HEK293T (cell line): ENCODE data around the gene TBX18.

Source experiments
- CTCF ChIA-PET: fragments of 350-600 bp; formaldehyde crosslinking; extraction: SDS; loops from one replicate; lab custom pipeline; 2021; ENCODE audit warnings: antibody characterized with exemption, inconsistent platforms; lab: Yijun Ruan, JAX
- POLR2A ChIA-PET: fragments of 350-600 bp; formaldehyde crosslinking; extraction: SDS; loops from one replicate; lab custom pipeline; 2020; ENCODE audit warnings: antibody characterized with exemption, inconsistent platforms; lab: Yijun Ruan, JAX
- DNase-seq: peaks from one replicate; pipeline ENCODE4 v3.0.0; 2012; ENCODE audit warnings: mixed read lengths; ENCODE audit errors: extremely low spot score
- ARNT ChIP-seq: fragments of 450-650 bp; IDR thresholded peaks from 2 replicates; pipeline ENCODE4 v1.6.1; 2017; ENCODE audit warnings: mild to moderate bottlenecking
- BHLHE40 ChIP-seq: fragments of 450-650 bp; IDR thresholded peaks from 2 replicates; pipeline ENCODE4 v1.6.1; 2016; ENCODE audit warnings: mild to moderate bottlenecking, moderate library complexity, borderline replicate concordance
- CTBP1 ChIP-seq: fragments of 450-650 bp; IDR thresholded peaks from 2 replicates; pipeline ENCODE4 v1.6.1; 2016; ENCODE audit warnings: borderline replicate concordance
- ELF4 ChIP-seq: fragments of 450-650 bp; IDR thresholded peaks from 2 replicates; pipeline ENCODE4 v1.6.1; 2017; ENCODE audit warnings: antibody characterized with exemption
- FOXA1 ChIP-seq: fragments of 450-650 bp; IDR thresholded peaks from 2 replicates; pipeline ENCODE4 v1.6.1; 2016; ENCODE audit warnings: mild to moderate bottlenecking
- FOXK2 ChIP-seq: fragments of 450-650 bp; IDR thresholded peaks from 2 replicates; pipeline ENCODE4 v1.6.1; 2016; ENCODE audit warnings: mild to moderate bottlenecking
- FOXM1 ChIP-seq: fragments of 450-650 bp; IDR thresholded peaks from 2 replicates; pipeline ENCODE4 v1.6.1; 2017; ENCODE audit warnings: mild to moderate bottlenecking, borderline replicate concordance
- HDGF ChIP-seq: fragments of 450-650 bp; IDR thresholded peaks from 2 replicates; pipeline ENCODE4 v1.6.1; 2017; ENCODE audit warnings: antibody characterized with exemption, borderline replicate concordance
- L3MBTL2 ChIP-seq: fragments of 450-650 bp; conservative IDR thresholded peaks from 2 replicates; pipeline ENCODE4 v1.6.1; 2016; ENCODE audit warnings: mild to moderate bottlenecking
- LEF1 ChIP-seq: fragments of 450-650 bp; IDR thresholded peaks from 2 replicates; pipeline ENCODE4 v1.6.1; 2017; ENCODE audit warnings: mild to moderate bottlenecking, borderline replicate concordance
- NFRKB ChIP-seq: fragments of 450-650 bp; IDR thresholded peaks from 2 replicates; pipeline ENCODE4 v1.6.1; 2016; ENCODE audit warnings: mild to moderate bottlenecking, moderate library complexity
- SP1 ChIP-seq: fragments of 450-650 bp; IDR thresholded peaks from 2 replicates; pipeline ENCODE4 v1.6.1; 2017
- SUZ12 ChIP-seq: fragments of 450-650 bp; IDR thresholded peaks from 2 replicates; pipeline ENCODE4 v1.6.1; 2016; ENCODE audit warnings: mild to moderate bottlenecking
- TARDBP ChIP-seq: fragments of 450-650 bp; IDR thresholded peaks from 2 replicates; pipeline ENCODE4 v1.6.1; 2016
- ZNF384 ChIP-seq: fragments of 450-650 bp; IDR thresholded peaks from 2 replicates; pipeline ENCODE4 v1.6.1; 2016
- TF ChIP-seq, protein P1 (sequence below): fragments of 450-650 bp; IDR thresholded peaks from 2 replicates; pipeline ENCODE4 v1.6.1; 2016

Gene TBX18

DNA sequence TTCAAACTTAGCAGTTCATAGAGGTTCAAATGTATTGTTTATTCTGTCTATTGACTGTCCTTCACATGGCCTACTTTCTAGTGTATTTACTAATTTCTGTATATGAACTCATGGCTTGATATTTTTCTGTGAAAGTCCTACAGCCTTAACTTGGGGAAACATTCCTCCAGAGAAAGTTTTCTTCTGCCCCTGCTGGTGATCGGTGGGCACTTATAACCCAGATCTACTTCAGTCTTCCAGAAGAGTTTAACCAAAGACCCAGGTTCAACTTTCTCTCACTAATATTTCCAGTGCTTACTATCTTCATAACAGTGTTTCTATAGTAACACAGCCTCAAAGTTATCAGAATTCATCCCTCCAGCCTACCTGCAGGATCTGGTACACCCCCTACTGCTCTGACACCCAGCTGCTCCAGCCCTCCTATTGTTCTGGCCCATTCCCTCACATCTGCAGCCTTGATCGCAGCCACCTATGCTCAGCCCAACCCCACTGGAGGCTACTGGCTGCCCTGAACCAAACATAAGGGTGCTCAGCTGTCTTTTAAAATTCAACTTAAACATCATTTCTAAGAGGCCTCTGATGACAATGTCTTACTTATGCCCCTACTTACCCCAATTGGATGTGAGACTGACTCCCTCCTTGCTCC lies 72.3 kb downstream of the TBX18 start:
- ChIA-PET POLR2A (no interaction called here), CTCF (no interaction called here)
- DNase-seq, result no peak
- no peak for TF ChIP-seq TARDBP

DNA sequence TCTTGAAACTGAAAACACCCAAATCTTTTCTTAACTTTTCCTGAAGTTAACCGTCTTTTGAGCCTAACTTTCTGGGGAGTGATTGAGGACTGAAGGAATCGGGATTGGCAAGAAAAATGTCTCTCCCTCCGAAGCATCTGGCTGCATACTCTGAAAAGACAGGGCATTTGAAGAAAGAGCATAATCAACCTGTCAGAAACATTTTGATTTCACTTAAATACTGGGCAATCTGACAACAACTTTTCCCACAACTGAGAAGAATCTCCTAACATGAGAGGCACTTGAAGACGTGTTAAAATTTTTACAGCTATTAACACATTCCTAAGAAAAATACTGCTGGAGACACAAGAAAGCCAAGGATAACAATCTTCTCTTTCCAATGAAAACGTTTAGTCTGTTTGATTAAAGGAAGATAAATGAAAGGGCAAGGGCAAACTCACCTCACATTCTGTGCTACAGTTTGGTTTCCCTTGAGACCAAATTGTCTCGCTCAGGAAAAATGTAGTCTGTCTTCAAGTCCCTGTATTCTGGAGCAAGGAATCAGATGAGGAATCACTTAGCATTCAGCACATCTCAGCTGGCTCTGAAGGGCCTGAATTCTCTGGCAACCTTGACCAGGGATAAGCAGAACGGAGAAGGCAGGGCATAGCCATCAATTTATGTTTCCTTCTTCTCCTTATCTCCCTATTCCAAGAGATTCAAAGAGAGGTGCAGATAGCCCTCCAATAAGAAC lies 76.1 kb downstream of the TBX18 start:
- DNase-seq, result no peak
- POLR2A ChIA-PET, result no interaction called here
- CTCF ChIA-PET, result interaction anchor here (1.1 kb wide), 1 partner anchor 9 kb away, joined by 3 read pairs; no protein-coding TSS in a partner anchor
- TF ChIP-seq ARNT (no peak), CTBP1 (no peak), LEF1 (no peak), TARDBP (no peak), ELF4 (no peak), FOXM1 (no peak), L3MBTL2 (no peak), HDGF (no peak), BHLHE40 (no peak)

DNA sequence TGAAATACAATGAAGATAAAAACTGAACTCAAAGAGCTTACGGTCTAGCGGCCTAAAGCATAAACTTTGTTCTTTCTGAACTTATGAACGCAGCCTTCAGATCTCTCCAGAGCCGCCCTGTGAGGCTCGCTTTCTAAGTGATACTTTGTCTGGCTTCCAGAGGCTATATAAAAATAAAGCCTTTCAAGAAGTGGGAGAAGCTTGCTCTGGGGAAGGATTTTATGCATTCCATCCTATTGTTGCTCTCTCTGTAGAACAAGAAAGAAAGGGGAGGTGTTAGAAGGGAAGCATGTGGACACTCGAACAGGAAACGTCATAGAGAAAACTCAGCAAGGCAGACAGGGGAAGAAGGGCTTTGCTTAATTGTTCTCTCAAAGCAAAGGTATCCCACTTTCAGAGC lies 77.0 kb downstream of the TBX18 start:
- DNase-seq, result no peak
- ChIA-PET POLR2A (no interaction called here), CTCF (interaction anchor here (1.1 kb wide), 1 partner anchor 10 kb away, joined by 3 read pairs; no protein-coding TSS in a partner anchor)
- no peak for TF ChIP-seq FOXA1
- TF ChIP-seq LEF1, result no peak
- TF ChIP-seq TARDBP, result no peak
- no peak for TF ChIP-seq CTBP1
- no peak for TF ChIP-seq SP1

DNA sequence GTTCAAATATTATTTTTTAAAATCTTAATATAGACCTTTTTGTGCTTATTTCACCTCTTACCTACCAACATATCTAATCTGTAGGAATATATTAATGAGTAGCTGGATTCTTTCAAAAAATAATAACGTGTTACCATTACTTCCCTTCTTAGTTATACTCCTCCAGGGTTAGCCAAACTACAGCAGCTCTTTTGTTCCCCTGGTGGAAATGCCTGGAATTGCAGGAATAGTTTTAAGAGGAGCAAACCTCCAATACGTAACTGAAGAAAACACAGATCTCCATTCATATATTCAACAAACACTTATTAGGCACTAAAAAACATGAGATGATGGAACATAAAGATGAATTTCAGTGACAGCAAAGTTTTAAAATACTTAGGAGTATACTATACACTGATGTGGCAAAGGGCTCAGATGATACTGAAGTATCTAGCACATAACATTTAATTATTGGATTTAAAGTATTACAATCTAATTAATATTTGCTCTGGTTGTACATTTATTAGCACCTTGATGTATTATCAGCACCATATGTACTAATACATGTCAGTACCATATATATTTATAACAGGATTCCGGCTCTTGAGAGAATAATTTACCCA lies 78.3 kb downstream of the TBX18 start:
- ChIA-PET POLR2A (no interaction called here), CTCF (interaction anchor here (1.0 kb wide), 1 partner anchor 12 kb away, joined by 7 read pairs; no protein-coding TSS in a partner anchor)
- DNase-seq, result no peak
- TF ChIP-seq TARDBP, result no peak

DNA sequence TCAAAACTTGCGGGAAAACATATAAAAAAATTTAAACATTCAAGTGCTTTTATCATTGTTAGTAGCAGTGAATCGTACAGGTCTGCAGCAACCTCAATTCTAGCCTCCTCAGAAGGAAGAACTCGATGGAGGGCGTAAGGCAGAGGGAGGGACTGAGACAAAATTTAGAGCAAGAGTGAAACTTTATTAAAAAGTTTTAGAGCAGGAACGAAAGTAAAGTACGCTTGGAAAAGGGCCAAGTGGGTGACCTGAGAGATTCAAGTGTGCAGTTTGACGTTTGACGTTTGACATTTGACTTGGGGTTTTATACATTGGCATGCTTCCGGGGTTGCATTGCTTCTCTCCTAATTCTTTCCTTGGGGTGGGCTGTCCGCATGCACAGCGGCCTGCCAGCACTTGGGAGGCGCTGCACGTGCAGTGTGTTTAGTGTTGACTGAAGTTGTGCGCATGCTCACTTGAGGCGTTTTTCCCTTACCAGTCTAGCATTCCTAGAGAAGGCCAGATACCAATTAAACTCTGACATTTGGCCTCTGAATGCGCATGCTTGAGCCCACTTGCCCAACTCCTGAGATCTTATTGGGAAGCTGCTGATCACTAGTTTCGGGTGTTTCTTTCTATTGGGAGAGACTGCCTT lies 82.6 kb downstream of the TBX18 start:
- no peak for DNase-seq
- TF ChIP-seq L3MBTL2 (no peak), SP1 (no peak), ELF4 (no peak), LEF1 (no peak), SUZ12 (no peak), NFRKB (no peak), FOXK2 (no peak), HDGF (no peak), FOXM1 (no peak), TARDBP (no peak), CTBP1 (no peak), BHLHE40 (no peak), ZNF384 (no peak), ARNT (no peak), FOXA1 (no peak)
- TF ChIP-seq, protein P1, sequence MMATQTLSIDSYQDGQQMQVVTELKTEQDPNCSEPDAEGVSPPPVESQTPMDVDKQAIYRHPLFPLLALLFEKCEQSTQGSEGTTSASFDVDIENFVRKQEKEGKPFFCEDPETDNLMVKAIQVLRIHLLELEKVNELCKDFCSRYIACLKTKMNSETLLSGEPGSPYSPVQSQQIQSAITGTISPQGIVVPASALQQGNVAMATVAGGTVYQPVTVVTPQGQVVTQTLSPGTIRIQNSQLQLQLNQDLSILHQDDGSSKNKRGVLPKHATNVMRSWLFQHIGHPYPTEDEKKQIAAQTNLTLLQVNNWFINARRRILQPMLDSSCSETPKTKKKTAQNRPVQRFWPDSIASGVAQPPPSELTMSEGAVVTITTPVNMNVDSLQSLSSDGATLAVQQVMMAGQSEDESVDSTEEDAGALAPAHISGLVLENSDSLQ, result no peak
- CTCF ChIA-PET, result no interaction called here
- POLR2A ChIA-PET, result no interaction called here

DNA sequence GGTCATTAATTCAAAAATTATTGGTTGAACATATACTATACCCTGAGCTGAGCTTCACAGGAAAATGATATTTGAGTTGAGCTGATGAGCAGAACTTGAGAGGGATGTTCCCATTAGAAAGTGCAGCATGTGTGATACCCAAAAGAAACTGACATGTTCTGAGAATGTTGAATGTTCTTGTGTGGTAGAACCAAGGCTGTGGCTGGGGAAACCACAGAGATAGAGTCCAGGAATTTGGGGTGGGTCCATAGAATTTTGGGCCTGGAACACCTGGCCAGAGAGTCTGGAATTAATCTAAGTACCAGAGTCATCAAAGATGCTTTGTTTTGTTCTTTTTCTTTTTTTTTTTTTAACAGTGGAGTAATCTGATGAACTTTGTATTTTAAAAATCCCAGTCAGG lies 88.7 kb downstream of the TBX18 start:
- TF ChIP-seq LEF1, result no peak
- no peak for TF ChIP-seq CTBP1
- TF ChIP-seq BHLHE40, result no peak
- no peak for TF ChIP-seq SP1
- TF ChIP-seq NFRKB, result no peak
- TF ChIP-seq TARDBP, result no peak
- no peak for TF ChIP-seq FOXA1
- no peak for TF ChIP-seq ARNT
- no peak for TF ChIP-seq ZNF384
- no peak for TF ChIP-seq ELF4
- TF ChIP-seq HDGF, result no peak
- TF ChIP-seq SUZ12, result no peak
- no peak for TF ChIP-seq FOXM1
- TF ChIP-seq, protein P1, result no peak
- TF ChIP-seq L3MBTL2, result no peak
- TF ChIP-seq FOXK2, result no peak
- POLR2A ChIA-PET, result no interaction called here
- no peak for DNase-seq
- CTCF ChIA-PET, result no interaction called here

DNA sequence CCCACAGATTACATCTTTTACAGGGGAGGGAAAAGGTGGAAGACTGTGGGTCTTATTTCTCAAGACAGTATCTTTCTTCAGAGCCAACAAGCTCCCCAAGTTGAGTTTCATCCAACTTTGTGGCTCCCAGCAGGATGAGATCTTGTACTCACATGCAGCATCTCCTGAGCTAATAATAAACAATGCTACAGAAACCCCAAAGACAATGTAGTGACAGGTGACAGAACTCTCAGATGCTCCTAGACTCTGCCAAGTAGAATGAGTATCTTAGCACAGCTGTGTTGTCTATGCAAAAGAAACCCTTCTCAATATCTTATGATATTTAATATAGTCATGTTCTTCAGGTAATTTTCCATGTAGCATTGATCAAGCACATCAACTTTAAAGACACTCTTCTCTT lies 90.0 kb downstream of the TBX18 start:
- ChIA-PET CTCF (no interaction called here), POLR2A (no interaction called here)
- no peak for DNase-seq
- no peak for TF ChIP-seq L3MBTL2
- TF ChIP-seq FOXK2, result no peak
- TF ChIP-seq FOXM1, result no peak
- TF ChIP-seq ARNT, result no peak
- no peak for TF ChIP-seq FOXA1
- TF ChIP-seq BHLHE40, result no peak
- TF ChIP-seq ELF4, result no peak
- no peak for TF ChIP-seq SP1
- no peak for TF ChIP-seq ZNF384
- no peak for TF ChIP-seq HDGF
- TF ChIP-seq LEF1, result no peak
- TF ChIP-seq, protein P1, result no peak
- TF ChIP-seq CTBP1, result no peak
